Skeletal muscle tissue (tissue), 4 donors: ENCODE measurements around the gene SPTBN4. TPM values are rescaled to one million over a fixed set of nuclear protein-coding genes. Genes with fewer than 3 reads are reported as not detected.
A peak's percentile ranks its signal among the peaks of the same experiment; 100 is the strongest.
"Not testable (repeated sequence)": the region's sequence is repeated elsewhere in the genome, so short reads cannot be mapped to it uniquely, and the experiment has no call there.

Experiments
- H3K27ac ChIP-seq: one replicate; pipeline ENCODE4 v1.7.0; 2013; ENCODE audit warnings: mild to moderate bottlenecking, low read depth, low read length, inconsistent platforms
- H3K27me3 ChIP-seq, 3 donors: one replicate each; pipeline ENCODE4 v1.7.0; 2013; ENCODE audit warnings: low read length in 3 of 3; ENCODE audit not compliant: control insufficient read depth in 3 of 3, insufficient read depth in 3 of 3
- H3K36me3 ChIP-seq, 3 donors: one replicate each; pipeline ENCODE4 v1.7.0; 2013; ENCODE audit warnings: low read length in 3 of 3; ENCODE audit not compliant: control insufficient read depth in 3 of 3, insufficient read depth in 3 of 3
- H3K4me1 ChIP-seq, 3 donors: one replicate each; pipeline ENCODE4 v1.7.0; 2013; ENCODE audit warnings: low read length in 3 of 3, mild to moderate bottlenecking in 3 of 3; ENCODE audit not compliant: control insufficient read depth in 3 of 3, insufficient read depth in 3 of 3
- H3K4me3 ChIP-seq, 3 donors: one replicate each; pipeline ENCODE4 v1.7.0; 2013; ENCODE audit warnings: low read length in 3 of 3
- H3K9ac ChIP-seq, 3 donors: one replicate each; pipeline ENCODE4 v1.7.0; 2013; ENCODE audit warnings: low read length in 3 of 3, mild to moderate bottlenecking in 3 of 3, moderate library complexity in 2 of 3, low read depth in 1 of 3
- H3K9me3 ChIP-seq, 3 donors: one replicate each; pipeline ENCODE4 v1.7.0; 2013; ENCODE audit warnings: low read length in 3 of 3; ENCODE audit not compliant: control insufficient read depth in 3 of 3
- total RNA-seq: library from RNA; depleted of rRNA; stranded (reverse); fragments of >200 nt; gene quantifications from one replicate; pipeline ENCODE4 v1.2.3, GENCODE V29; 2014
- donor health status: Osteomylitis.

Gene SPTBN4
- total RNA-seq, 1 donor from 2014 or later = 0.52 TPM

GRCh38 chr19:40616941-40617340, 150.1 kb downstream of the SPTBN4 start:
- Histone ChIP-seq H3K36me3 (peaks cover 0 to 16% (median 8%) of the 10 kb centered on the region in 3 donors), H3K27ac (no peak overlapping the region), H3K27me3 (peaks cover 0 to 3% (median 0%) of the 10 kb centered on the region in 3 donors), H3K4me3 (no peak overlapping the region), H3K9ac (no peak overlapping the region), H3K9me3 (no peaks in the 10 kb centered on the region), H3K4me1 (peaks cover 0 to 8% (median 0%) of the 10 kb centered on the region in 3 donors)

- H3K27me3 ChIP-seq = no peaks in the 10 kb centered on the region
- no peak overlapping the region for H3K27ac ChIP-seq
- H3K4me1 ChIP-seq = peaks cover 0 to 8% (median 0%) of the 10 kb centered on the region in 3 donors
- H3K4me3 ChIP-seq = no peak overlapping the region
- H3K9me3 ChIP-seq = no peaks in the 10 kb centered on the region
- no peak overlapping the region for H3K9ac ChIP-seq
- peaks cover 0 to 21% (median 8%) of the 10 kb centered on the region in 3 donors for H3K36me3 ChIP-seq
Observed at GRCh38 chr19:40617961-40618360, 151.2 kb downstream of the SPTBN4 start.

GRCh38 chr19:40619333-40620160, 152.7 kb downstream of the SPTBN4 start:
- H3K27me3 ChIP-seq = no peaks in the 10 kb centered on the region
- no peaks in the 10 kb centered on the region for H3K9me3 ChIP-seq
- H3K4me3 ChIP-seq = peak overlapping the region in 1 of 3 donors; percentile 29
- peaks cover 0 to 21% (median 16%) of the 10 kb centered on the region in 3 donors for H3K36me3 ChIP-seq
- peak overlapping the region; percentile 77 for H3K27ac ChIP-seq
- H3K9ac ChIP-seq = peak overlapping the region in 1 of 3 donors; percentile 45
- peaks cover 0 to 6% (median 0%) of the 10 kb centered on the region in 3 donors for H3K4me1 ChIP-seq

- peak overlapping the region in 1 of 3 donors; percentile 45 for H3K9ac ChIP-seq
- peaks cover 0 to 6% (median 0%) of the 10 kb centered on the region in 3 donors for H3K4me1 ChIP-seq
- no peak overlapping the region for H3K4me3 ChIP-seq
- peaks cover 0 to 21% (median 16%) of the 10 kb centered on the region in 3 donors for H3K36me3 ChIP-seq
- no peak overlapping the region for H3K27ac ChIP-seq
- no peaks in the 10 kb centered on the region for H3K9me3 ChIP-seq
- no peaks in the 10 kb centered on the region for H3K27me3 ChIP-seq
Observed at GRCh38 chr19:40620161-40620485, 153.3 kb downstream of the SPTBN4 start.

- H3K4me3 ChIP-seq = no peak overlapping the region
- H3K27ac ChIP-seq = no peak overlapping the region
- no peak overlapping the region for H3K9ac ChIP-seq
- H3K27me3 ChIP-seq = no peaks in the 10 kb centered on the region
- peaks cover 0 to 6% (median 0%) of the 10 kb centered on the region in 3 donors for H3K4me1 ChIP-seq
- H3K9me3 ChIP-seq = no peaks in the 10 kb centered on the region
- H3K36me3 ChIP-seq = peaks cover 0 to 26% (median 23%) of the 10 kb centered on the region in 3 donors
Observed at GRCh38 chr19:40621283-40621682, 154.5 kb downstream of the SPTBN4 start.

- H3K36me3 ChIP-seq = peaks cover 0 to 26% (median 25%) of the 10 kb centered on the region in 3 donors
- H3K27ac ChIP-seq = no peak overlapping the region
- peaks cover 0 to 6% (median 0%) of the 10 kb centered on the region in 3 donors for H3K4me1 ChIP-seq
- no peak overlapping the region for H3K9ac ChIP-seq
- no peaks in the 10 kb centered on the region for H3K27me3 ChIP-seq
- H3K4me3 ChIP-seq = no peak overlapping the region
- no peaks in the 10 kb centered on the region for H3K9me3 ChIP-seq
Observed at GRCh38 chr19:40621966-40622772, 155.4 kb downstream of the SPTBN4 start.

- Histone ChIP-seq H3K4me3 (no peak overlapping the region), H3K27me3 (no peaks in the 10 kb centered on the region), H3K27ac (no peak overlapping the region), H3K36me3 (peaks cover 0 to 29% (median 25%) of the 10 kb centered on the region in 3 donors), H3K4me1 (peaks cover 0 to 6% (median 0%) of the 10 kb centered on the region in 3 donors), H3K9ac (no peak overlapping the region), H3K9me3 (no peaks in the 10 kb centered on the region)
Observed at GRCh38 chr19:40622773-40623075, 155.9 kb downstream of the SPTBN4 start.

GRCh38 chr19:40623403-40624251, 156.8 kb downstream of the SPTBN4 start:
- Histone ChIP-seq H3K36me3 (peaks cover 0 to 29% (median 25%) of the 10 kb centered on the region in 3 donors), H3K27me3 (no peaks in the 10 kb centered on the region), H3K9ac (peak overlapping the region in 1 of 3 donors; percentile 8), H3K4me3 (no peak overlapping the region), H3K9me3 (no peaks in the 10 kb centered on the region), H3K27ac (no peak overlapping the region), H3K4me1 (peaks cover 0 to 6% (median 0%) of the 10 kb centered on the region in 3 donors)

GRCh38 chr19:40624369-40625153, 157.8 kb downstream of the SPTBN4 start:
- H3K9ac ChIP-seq, H3K27ac ChIP-seq, H3K4me3 ChIP-seq, H3K9me3 ChIP-seq, H3K4me1 ChIP-seq, H3K27me3 ChIP-seq: not testable (repeated sequence)
- peaks cover 0 to 26% (median 20%) of the 10 kb centered on the region in 3 donors for H3K36me3 ChIP-seq
